HG02938 (cell line): ENCODE results near the gene OR52N4.
A peak's percentile ranks its signal among the peaks of the same experiment; 100 is the strongest.
"Not testable (repeated sequence)": the region's sequence is repeated elsewhere in the genome, so short reads cannot be mapped to it uniquely, and the experiment has no call there.

ENCODE experiments used
- ATAC-seq: cut with Tn5 transposase; IDR thresholded peaks from one replicate; pipeline ENCODE4 v1.9.1; 2021; ENCODE audit warnings: mild to moderate bottlenecking, moderate library complexity; ENCODE audit not compliant: unreplicated experiment

OR52N4 gene

DNA sequence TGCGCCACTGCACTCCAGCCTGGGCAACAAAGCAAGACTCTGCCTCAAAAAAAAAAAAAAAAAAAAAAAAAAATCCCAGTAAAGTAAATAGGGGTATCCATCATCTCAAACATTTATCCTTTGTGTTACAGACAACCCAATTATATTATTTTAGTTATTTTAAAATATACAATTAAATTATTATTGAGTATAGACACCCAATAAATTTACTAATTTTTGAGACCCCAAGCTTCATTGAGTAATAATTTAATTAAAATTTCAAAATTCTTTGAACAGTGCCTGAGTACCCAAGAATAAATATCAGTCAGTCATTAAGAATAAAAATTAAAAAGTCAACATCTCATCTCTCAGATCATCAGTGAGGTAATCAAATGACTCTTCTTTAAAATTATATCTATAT, at the start of gene OR52N4:
Gene OR52N4 (plus strand): TSS at position 301 of the 400 bp plus-strand sequence. CDS start 498 bp downstream, outside the sequence.
- ATAC-seq = no peak

DNA sequence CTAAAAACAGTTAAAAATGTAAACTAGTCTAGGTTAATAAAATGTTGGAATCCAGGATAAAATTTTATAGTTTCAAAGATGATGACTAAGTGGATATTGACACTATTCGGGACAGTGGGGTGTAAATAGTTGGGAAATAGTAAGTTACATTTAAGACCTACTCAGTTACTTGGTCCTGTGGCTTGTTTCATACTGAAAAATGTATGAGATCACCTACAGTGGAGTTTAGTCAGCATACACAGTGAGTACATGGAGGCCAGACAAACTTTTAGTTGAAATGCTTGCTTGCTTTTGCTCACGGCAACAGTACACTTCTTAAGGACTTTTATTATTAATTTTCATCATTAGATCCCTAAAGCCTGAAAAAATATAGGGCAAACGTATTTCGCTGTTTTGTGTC, 48.4 kb upstream of the OR52N4 start:
- no peak for ATAC-seq

DNA sequence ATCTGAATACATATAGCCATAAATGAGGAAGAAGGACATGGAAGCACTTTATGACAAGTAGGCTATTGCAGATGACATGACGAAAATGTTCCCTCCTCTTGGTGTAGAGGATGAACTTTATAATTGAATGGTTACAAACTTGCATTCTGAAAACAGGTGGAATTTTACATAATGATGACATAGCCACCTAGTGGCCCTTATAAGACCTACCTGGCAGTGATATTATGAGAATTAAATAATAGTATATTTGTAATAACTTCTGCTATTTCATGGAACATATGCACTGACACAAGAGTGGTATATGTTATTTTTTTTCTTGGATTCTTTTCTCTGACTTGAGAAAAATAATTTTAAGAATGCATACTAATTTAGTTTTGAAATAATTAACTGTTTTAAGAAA, 41.5 kb upstream of the OR52N4 start:
- ATAC-seq = peak; percentile 43

DNA sequence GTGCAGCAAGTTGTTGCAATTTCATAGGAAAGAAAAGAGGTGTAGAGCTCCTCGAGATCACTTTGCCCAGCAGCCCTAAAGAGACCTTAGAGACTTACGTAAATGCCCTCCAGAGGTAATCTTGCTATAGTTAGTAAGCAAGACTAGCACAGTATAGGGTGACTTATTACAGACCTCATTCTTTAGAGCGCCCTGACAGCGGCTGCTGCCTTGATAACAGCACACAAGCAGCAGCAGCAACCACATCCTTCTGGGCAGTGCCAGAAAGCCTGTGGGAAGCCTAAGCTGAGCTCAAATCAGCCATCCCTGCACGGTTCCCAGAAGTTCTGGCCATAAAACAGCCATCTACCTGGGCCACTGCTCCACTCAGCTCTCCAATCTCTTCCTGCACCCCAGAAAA, 40.3 kb upstream of the OR52N4 start:
- ATAC-seq = no peak

DNA sequence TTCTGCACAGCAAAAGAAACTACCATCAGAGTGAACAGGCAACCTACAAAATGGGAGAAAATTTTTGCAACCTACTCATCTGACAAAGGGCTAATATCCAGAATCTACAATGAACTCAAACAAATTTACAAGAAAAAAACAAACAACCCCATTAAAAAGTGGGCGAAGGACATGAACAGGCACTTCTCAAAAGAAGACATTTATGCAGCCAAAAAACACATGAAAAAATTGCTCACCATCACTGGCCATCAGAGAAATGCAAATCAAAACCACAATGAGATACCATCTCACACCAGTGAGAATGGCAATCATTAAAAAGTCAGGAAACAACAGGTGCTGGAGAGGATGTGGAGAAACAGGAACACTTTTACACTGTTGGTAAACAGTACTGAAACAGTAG, 37.5 kb upstream of the OR52N4 start:
- ATAC-seq = not testable (repeated sequence)

DNA sequence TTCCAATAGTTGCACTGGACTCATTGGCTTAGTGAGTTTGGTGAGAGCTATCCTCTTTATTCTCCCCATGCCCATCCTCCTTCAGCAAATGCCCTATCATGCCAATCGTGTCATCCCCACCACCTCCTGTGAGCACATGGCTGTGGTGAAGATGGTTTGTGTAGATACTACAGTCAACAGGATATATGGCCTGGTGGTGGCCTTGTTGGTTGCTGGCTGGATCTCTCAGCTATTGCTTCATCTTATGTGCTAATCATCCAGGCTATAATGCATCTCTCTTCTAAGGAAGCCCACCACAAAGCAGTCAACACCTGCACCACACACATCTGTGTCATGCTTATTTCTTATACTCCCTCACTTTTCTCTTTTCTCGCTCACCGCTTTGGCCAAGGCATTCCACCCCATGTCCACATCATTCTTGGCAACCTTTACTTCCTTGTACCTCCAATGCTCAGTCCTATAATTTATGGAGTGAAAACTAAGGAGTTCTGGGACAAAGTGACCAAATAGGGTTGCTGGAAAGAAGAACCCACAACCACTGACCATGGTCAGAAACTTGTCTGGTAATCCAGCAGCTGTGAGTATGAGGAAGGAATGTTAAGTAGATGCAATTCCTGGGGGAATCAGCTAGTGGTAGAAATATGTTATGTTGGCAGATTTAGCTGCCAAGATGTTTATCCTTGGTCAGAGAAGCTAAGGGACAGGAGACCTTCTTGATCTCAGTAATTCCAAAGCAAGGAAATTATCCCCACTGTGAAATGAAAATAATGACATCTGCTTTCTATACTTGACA, 34.1 kb upstream of the OR52N4 start:
- no peak for ATAC-seq

GRCh38 chr11:5722622-5723021, 31.4 kb upstream of the OR52N4 start:
- ATAC-seq = no peak

- ATAC-seq = no peak
Observed at GRCh38 chr11:5726351-5726750, 27.7 kb upstream of the OR52N4 start.

DNA sequence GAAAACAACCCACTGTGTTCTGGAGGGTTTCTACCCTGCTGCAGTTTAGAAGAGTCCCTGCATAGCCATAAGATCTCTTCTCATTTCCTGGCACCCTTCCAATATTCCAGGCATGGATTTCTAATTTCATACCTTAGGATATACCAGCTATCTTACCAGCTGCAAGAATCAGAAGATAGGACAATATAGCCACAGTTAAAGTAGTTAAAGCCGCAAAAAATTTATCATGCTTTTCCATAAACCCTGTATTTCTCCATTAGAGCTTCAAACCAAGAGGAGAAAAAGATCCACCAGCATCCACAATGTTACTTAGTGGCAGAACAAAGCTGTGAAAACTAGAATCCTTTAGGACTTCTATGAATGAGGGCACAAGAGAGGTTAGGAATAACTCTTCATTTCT, 26.4 kb upstream of the OR52N4 start:
- ATAC-seq = no peak

DNA sequence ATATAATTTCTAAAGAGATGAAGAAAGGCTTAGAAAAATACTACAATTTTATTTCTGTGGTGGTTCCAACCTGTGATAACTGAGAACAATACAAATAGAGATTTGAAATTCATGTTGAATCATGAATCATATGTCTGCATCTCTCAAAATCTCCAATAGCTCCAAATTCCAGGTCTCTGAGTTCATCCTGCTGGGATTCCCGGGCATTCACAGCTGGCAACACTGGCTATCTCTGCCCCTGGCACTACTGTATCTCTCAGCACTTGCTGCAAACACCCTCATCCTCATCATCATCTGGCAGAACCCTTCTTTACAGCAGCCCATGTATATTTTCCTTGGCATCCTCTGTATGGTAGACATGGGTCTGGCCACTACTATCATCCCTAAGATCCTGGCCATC, 17.6 kb upstream of the OR52N4 start, which contains the start of gene OR56B1:
Gene OR56B1 (plus strand): TSS at position 53 of the 400 bp plus-strand sequence. CDS start 69 bp downstream, at position 122.
- ATAC-seq = no peak

DNA sequence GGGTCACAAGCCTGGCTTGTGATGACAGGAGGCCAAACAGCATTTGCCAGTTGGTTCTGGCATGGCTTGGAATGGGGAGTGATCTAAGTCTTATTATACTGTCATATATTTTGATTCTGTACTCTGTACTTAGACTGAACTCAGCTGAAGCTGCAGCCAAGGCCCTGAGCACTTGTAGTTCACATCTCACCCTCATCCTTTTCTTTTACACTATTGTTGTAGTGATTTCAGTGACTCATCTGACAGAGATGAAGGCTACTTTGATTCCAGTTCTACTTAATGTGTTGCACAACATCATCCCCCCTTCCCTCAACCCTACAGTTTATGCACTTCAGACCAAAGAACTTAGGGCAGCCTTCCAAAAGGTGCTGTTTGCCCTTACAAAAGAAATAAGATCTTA, 17.0 kb upstream of the OR52N4 start:
- ATAC-seq = no peak

- ATAC-seq = no peak
Observed at GRCh38 chr11:5737670-5738392, 16.2 kb upstream of the OR52N4 start.

DNA sequence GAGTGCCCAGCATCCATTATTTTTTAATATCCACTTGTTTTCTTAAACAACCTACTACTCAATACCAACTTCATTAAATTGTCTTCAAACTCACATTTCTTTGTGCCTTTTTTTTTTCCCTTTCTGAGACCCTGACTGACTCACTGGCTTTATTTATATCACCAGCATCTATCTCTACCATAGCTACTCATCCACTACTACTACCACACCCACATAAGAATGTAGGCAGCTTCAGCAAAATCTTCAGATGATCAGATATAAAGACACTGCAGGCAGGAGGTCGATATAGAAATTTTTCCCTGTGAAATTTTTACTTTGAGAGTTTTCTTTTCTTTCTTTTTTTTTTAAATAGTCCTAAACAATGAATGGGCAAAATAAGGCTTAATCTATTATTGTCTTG, 15.6 kb upstream of the OR52N4 start:
- ATAC-seq = no peak

- ATAC-seq = no peak
Observed at GRCh38 chr11:5746614-5747013, 7.4 kb upstream of the OR52N4 start.

- ATAC-seq = no peak
Observed at GRCh38 chr11:5749836-5750235, 4.2 kb upstream of the OR52N4 start.

GRCh38 chr11:5767056-5767455, 13.0 kb downstream of the OR52N4 start:
- ATAC-seq = no peak

DNA sequence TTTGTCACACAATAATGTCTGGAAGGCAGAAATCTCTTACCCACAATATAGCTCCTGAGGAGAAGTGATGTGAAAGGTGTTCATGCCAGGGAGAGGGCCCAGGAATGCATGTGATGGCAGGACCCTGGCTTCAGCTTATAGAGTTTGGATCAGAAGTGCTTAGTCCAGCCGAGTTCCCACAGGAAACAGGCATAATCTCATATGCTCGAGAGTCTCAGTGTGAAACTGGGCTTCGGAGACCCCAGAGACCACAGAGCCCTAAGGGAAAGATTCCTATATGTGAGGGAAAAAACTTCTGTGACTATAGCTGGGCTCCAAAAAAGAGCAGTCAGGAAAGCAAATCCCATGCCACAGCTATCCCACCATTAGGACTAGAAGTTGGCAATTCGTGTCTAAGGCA, 29.2 kb downstream of the OR52N4 start, which contains the start of gene OR52N5:
Gene OR52N5 (minus strand): TSS at position 101 of the 400 bp plus-strand sequence. CDS start 4,721 bp downstream, outside the sequence.
- ATAC-seq = no peak

DNA sequence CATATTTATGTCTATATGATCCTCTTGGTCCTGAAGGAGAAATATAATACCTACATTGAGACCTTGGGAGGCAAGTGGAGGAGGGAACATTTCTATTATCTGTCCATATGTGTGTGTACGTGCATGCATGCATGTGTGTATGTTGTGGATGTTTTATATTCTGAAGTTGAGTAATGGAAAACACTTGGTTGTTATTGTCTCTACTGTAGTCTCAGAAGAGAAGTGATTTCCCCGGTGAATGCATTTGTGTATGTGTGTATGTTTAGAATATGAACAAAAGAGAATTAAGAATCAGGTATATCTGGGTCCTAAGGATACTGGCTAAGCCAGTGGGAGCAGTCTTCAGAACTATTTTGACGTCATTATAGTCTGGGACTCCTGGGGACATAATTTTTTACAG, 37.1 kb downstream of the OR52N4 start, which contains the start of gene OR52N1:
Gene OR52N1 (minus strand): TSS at position 101 of the 400 bp plus-strand sequence. CDS start 2,449 bp downstream, outside the sequence.
- no peak for ATAC-seq

DNA sequence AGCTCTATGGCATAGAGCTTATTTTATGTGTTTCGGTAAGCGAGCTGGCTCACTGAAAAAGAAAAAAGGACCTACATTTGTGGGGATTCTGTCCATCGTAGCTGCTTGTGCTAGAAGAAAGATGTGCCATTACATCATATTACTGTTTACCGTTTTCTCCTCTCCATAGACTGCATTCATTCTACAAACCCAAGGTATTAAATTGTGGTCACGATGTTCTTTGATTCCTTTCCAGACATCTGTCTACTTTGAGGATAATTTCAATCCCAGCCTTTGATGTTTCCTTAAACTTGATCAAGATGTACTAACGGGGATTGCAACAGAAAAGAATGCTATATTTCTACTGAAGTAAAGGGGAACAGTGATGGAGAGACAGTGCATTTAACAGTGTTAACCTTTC, 42.5 kb downstream of the OR52N4 start:
- ATAC-seq = no peak

GRCh38 chr11:5803982-5804381, 49.9 kb downstream of the OR52N4 start:
- no peak for ATAC-seq
